ENCODE results near the gene TPK1.
"Not testable (repeated sequence)": the region's sequence is repeated elsewhere in the genome, so short reads cannot be mapped to it uniquely, and the experiment has no call there.

- TF ChIP-seq CTCF, EZH2 (IDR thresholded peaks at IDR 0.05): not testable (repeated sequence)
These were observed 261.1 kb downstream of the TPK1 start for GRCh38 chr7:144574753-144575152.

Data from neural progenitor cell (in vitro differentiated cells).